Measurements from ENCODE around the gene ZNF234. TPM values are rescaled to one million over a fixed set of nuclear protein-coding genes. Genes with fewer than 3 reads are reported as not detected.

The ZNF234 gene
- 9.1 and 14.2 TPM in 2 replicates for polyA plus RNA-seq
- polyA minus RNA-seq = 34.3 and 40.3 TPM in 2 replicates

- Histone ChIP-seq H3K27ac (ENCODE audit: low read length) (peak within 1 kb of the TSS; percentile 70), H3K4me3 (ENCODE audit: low read length) (peak within 1 kb of the TSS; percentile 88), H2AFZ (ENCODE audit: low read depth, low read length) (peak within 1 kb of the TSS; percentile 88), H3K36me3 (ENCODE audit: insufficient read depth, low read length) (no peaks in the 10 kb centered on the region), H3K9me3 (ENCODE audit: low read length) (no peaks in the 10 kb centered on the region), H3K79me2 (replicated peaks; ENCODE audit: insufficient read depth, low read length) (peaks cover 17% of the 10 kb centered on the region), H3K27me3 (ENCODE audit: insufficient read depth, low read depth, low read length) (no peaks in the 10 kb centered on the region), H3K4me2 (ENCODE audit: low read length) (peak within 1 kb of the TSS; percentile 96), H3F3A (ENCODE audit: insufficient read depth, low read length, poor library complexity, severe bottlenecking) (no peaks in the 10 kb centered on the region), H3K9me2 (ENCODE audit: insufficient read depth, low read length) (no peaks in the 10 kb centered on the region), H3K9ac (ENCODE audit: low read length) (peak within 1 kb of the TSS; percentile 71), H4K20me1 (ENCODE audit: insufficient read depth) (no peaks in the 10 kb centered on the region)
- TF ChIP-seq RAD21 (conservative IDR thresholded peaks at IDR 0.05) (no peak), TAF1 (IDR thresholded peaks at IDR 0.05; ENCODE audit: low read depth) (no peak), EP300 (conservative IDR thresholded peaks at IDR 0.05; ENCODE audit: poor library complexity, severe bottlenecking) (no peak), SMC3 (conservative IDR thresholded peaks at IDR 0.05; ENCODE audit: poor library complexity) (no peak), POLR2AphosphoS5 (IDR thresholded peaks at IDR 0.05) (peak; percentile 80), MXI1 (conservative IDR thresholded peaks at IDR 0.05; ENCODE audit: poor library complexity, severe bottlenecking) (peak; percentile 74), REST (IDR thresholded peaks at IDR 0.05; ENCODE audit: borderline replicate concordance) (peak; percentile 61), EZH2 (IDR thresholded peaks at IDR 0.05; ENCODE audit: borderline replicate concordance, insufficient read depth, low read length, poor library complexity, severe bottlenecking) (no peak), CTCF (IDR thresholded peaks at IDR 0.05; ENCODE audit: poor library complexity, severe bottlenecking) (no peak)
Measured at GRCh38 chr19:44141191-44142058, at the start of gene ZNF234. TSS of gene ZNF234 (plus strand) at chr19:44141554. CDS start at chr19:44144633, 3,079 bp downstream.

- H3K27ac ChIP-seq (ENCODE audit: low read length) = no peak overlapping the region
- no peak overlapping the region for H3K4me3 ChIP-seq (ENCODE audit: low read length)
- H3K36me3 ChIP-seq (ENCODE audit: insufficient read depth, low read length) = no peaks in the 10 kb centered on the region
- H3F3A ChIP-seq (ENCODE audit: insufficient read depth, low read length, poor library complexity, severe bottlenecking) = no peaks in the 10 kb centered on the region
- TF ChIP-seq CTCF (IDR thresholded peaks at IDR 0.05; ENCODE audit: poor library complexity, severe bottlenecking) = no peak
- TF ChIP-seq POLR2AphosphoS5 (IDR thresholded peaks at IDR 0.05) = no peak
- no peak for TF ChIP-seq SMC3 (conservative IDR thresholded peaks at IDR 0.05; ENCODE audit: poor library complexity)
- TF ChIP-seq TAF1 (IDR thresholded peaks at IDR 0.05; ENCODE audit: low read depth) = no peak
- no peak for TF ChIP-seq RAD21 (conservative IDR thresholded peaks at IDR 0.05)
- TF ChIP-seq REST (IDR thresholded peaks at IDR 0.05; ENCODE audit: borderline replicate concordance) = no peak
- no peak for TF ChIP-seq EZH2 (IDR thresholded peaks at IDR 0.05; ENCODE audit: borderline replicate concordance, insufficient read depth, low read length, poor library complexity, severe bottlenecking)
- TF ChIP-seq EP300 (conservative IDR thresholded peaks at IDR 0.05; ENCODE audit: poor library complexity, severe bottlenecking) = no peak
- no peak for TF ChIP-seq MXI1 (conservative IDR thresholded peaks at IDR 0.05; ENCODE audit: poor library complexity, severe bottlenecking)
- no peaks in the 10 kb centered on the region for H3K9me2 ChIP-seq (ENCODE audit: insufficient read depth, low read length)
- no peak overlapping the region for H3K9ac ChIP-seq (ENCODE audit: low read length)
- H4K20me1 ChIP-seq (ENCODE audit: insufficient read depth) = no peaks in the 10 kb centered on the region
- H3K79me2 ChIP-seq (replicated peaks; ENCODE audit: insufficient read depth, low read length) = no peaks in the 10 kb centered on the region
- H2AFZ ChIP-seq (ENCODE audit: low read depth, low read length) = no peak overlapping the region
- no peaks in the 10 kb centered on the region for H3K27me3 ChIP-seq (ENCODE audit: insufficient read depth, low read depth, low read length)
- H3K4me2 ChIP-seq (ENCODE audit: low read length) = no peak overlapping the region
- no peaks in the 10 kb centered on the region for H3K9me3 ChIP-seq (ENCODE audit: low read length)
Measured at GRCh38 chr19:44092108-44092507, 49.2 kb upstream of the ZNF234 start.

All from neural cell (in vitro differentiated cells).